Measurements from ENCODE around the gene MLH1.
A peak's percentile ranks its signal among the peaks of the same experiment; 100 is the strongest.
"Not testable (repeated sequence)": the region's sequence is repeated elsewhere in the genome, so short reads cannot be mapped to it uniquely, and the experiment has no call there.

The MLH1 gene

GRCh38 chr3:36993326-36994283 is at the start of gene MLH1:
Gene MLH1, plus strand, starts transcription at chr3:36993518. Its CDS starts 30 bp downstream, at chr3:36993548.
- TF ChIP-seq CTCF (conservative IDR thresholded peaks at IDR 0.05; ENCODE audit: control insufficient read depth, insufficient read depth, low read depth, low read length), result no peak
- DNase-seq (ENCODE audit: low read depth), result peak; percentile 100
- H3K4me3 ChIP-seq (ENCODE audit: control insufficient read depth, low read depth, low read length), result peak within 1 kb of the TSS; percentile 79

- H3K4me3 ChIP-seq (ENCODE audit: control insufficient read depth, low read depth, low read length), result peak overlapping the region; percentile 63
- DNase-seq (ENCODE audit: low read depth), result no peak
- no peak for TF ChIP-seq CTCF (conservative IDR thresholded peaks at IDR 0.05; ENCODE audit: control insufficient read depth, insufficient read depth, low read depth, low read length)
Measured at GRCh38 chr3:36943601-36944000, 49.7 kb upstream of the MLH1 start.

GRCh38 chr3:36944012-36944640 is 49.2 kb upstream of the MLH1 start:
- no peak for TF ChIP-seq CTCF (conservative IDR thresholded peaks at IDR 0.05; ENCODE audit: control insufficient read depth, insufficient read depth, low read depth, low read length)
- DNase-seq (ENCODE audit: low read depth), result peak; percentile 48
- H3K4me3 ChIP-seq (ENCODE audit: control insufficient read depth, low read depth, low read length), result peak overlapping the region; percentile 63

- peak; percentile 62 for DNase-seq (ENCODE audit: low read depth)
- H3K4me3 ChIP-seq (ENCODE audit: control insufficient read depth, low read depth, low read length), result peak within 1 kb of the TSS; percentile 63
- TF ChIP-seq CTCF (conservative IDR thresholded peaks at IDR 0.05; ENCODE audit: control insufficient read depth, insufficient read depth, low read depth, low read length), result no peak
Measured at GRCh38 chr3:36944641-36945270, 48.6 kb upstream of the MLH1 start, which contains the start of gene TRANK1. Gene TRANK1, minus strand, starts transcription at chr3:36945054. Its CDS starts 245 bp downstream, at chr3:36944809.

GRCh38 chr3:36945333-36945980 is 47.9 kb upstream of the MLH1 start:
- TF ChIP-seq CTCF (conservative IDR thresholded peaks at IDR 0.05; ENCODE audit: control insufficient read depth, insufficient read depth, low read depth, low read length), result no peak
- peak overlapping the region; percentile 63 for H3K4me3 ChIP-seq (ENCODE audit: control insufficient read depth, low read depth, low read length)
- DNase-seq (ENCODE audit: low read depth), result no peak

- not testable (repeated sequence) for DNase-seq (ENCODE audit: low read depth); H3K4me3 ChIP-seq (ENCODE audit: control insufficient read depth, low read depth, low read length)
Measured at GRCh38 chr3:36947814-36948213, 45.5 kb upstream of the MLH1 start.
